ENCODE data around the gene EFCAB11.
"Not testable (repeated sequence)": the region's sequence is repeated elsewhere in the genome, so short reads cannot be mapped to it uniquely, and the experiment has no call there.

The EFCAB11 gene

DNA sequence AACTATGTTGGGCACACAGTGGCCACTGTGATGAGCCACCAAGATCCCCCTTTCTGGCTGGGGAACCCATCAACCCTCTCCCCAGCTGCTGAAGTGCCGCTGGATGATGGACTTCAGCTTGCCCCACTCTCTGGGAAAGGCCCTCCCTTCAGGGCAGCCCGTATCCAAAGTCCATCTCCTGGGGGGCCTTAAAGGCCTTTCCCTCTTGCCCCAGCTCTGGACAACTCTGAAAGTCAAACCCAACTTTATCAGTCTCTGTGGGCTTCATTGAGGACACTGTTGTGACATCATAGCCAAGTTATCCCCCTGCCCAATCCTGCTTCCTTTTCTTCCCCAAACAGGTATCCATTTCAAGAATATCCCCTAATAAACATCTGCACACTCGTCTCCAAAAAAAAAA, 61.1 kb downstream of the EFCAB11 start:
- H3K4me1 Mint-ChIP-seq (ENCODE audit: low read depth); H3K36me3 Mint-ChIP-seq (ENCODE audit: low read depth); H3K27ac Mint-ChIP-seq; intact Hi-C loops (cut with micrococcal nuclease); H3K4me3 Mint-ChIP-seq; H3K27me3 Mint-ChIP-seq: not testable (repeated sequence)
- peaks cover 19% of the 10 kb centered on the region for H3K9me3 Mint-ChIP-seq

DNA sequence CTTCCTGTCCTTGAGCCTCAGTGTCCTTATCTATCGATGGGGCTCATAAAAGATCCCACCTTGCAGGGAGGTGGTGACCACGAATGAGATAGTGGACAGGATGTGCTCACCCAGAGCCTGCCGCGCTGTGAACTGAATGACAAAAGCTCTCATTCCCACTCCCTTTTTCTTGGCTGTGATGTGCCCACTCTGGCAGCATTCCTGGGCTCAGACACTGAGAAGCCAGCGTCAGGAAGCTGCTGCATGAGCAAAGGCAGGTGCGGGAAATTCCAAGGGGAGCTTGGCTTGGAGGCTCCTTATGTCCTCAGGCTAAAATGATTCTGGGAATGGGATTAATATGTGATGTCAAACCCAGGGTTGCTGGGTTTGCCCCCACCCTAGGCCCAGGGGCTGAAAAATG, 61.6 kb downstream of the EFCAB11 start:
- Mint-ChIP-seq H3K27ac (no peak overlapping the region), H3K9me3 (peaks cover 19% of the 10 kb centered on the region), H3K36me3 (ENCODE audit: low read depth) (no peaks in the 10 kb centered on the region), H3K27me3 (no peaks in the 10 kb centered on the region), H3K4me3 (no peak overlapping the region), H3K4me1 (ENCODE audit: low read depth) (no peaks in the 10 kb centered on the region)
- intact Hi-C loops (cut with micrococcal nuclease), result no loop called here

DNA sequence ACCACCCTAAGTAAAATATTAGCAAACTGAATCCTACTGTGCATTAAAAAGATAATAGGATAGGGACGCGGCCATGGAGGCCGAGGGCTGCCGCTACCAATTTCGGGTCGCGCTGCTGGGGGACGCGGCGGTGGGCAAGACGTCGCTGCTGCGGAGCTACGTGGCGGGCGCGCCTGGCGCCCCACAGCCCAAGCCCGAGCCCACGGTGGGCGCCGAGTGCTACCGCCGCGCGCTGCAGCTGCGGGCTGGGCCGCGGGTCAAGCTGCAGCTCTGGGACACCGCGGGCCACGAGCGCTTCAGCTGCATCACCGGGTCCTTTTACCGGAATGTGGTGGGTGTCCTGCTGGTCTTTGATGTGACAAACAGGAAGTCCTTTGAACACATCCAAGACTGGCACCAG, 62.8 kb downstream of the EFCAB11 start:
- H3K4me1 Mint-ChIP-seq (ENCODE audit: low read depth); intact Hi-C loops (cut with micrococcal nuclease); H3K36me3 Mint-ChIP-seq (ENCODE audit: low read depth); H3K27me3 Mint-ChIP-seq; H3K27ac Mint-ChIP-seq; H3K4me3 Mint-ChIP-seq: not testable (repeated sequence)
- H3K9me3 Mint-ChIP-seq, result peaks cover 19% of the 10 kb centered on the region

DNA sequence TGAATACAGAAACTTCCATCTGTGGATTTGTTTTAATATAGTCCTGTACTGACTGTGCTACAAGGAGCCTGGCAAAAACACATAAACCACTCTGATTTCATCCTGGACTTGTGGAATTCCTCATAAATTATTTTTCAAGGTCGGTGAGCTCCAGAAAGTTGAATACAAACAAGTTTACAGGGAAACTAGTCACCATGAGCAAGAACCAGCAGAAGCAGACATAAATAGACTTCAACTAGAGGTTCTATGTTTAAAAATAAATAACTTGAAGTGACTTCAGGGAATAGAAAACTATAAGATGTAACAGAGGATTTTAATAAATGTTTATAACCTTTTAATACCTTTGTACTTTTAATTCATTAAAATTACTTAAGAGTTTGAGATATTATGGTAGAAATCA, 63.5 kb downstream of the EFCAB11 start:
- H3K9me3 Mint-ChIP-seq, result peaks cover 18% of the 10 kb centered on the region
- no peaks in the 10 kb centered on the region for H3K36me3 Mint-ChIP-seq (ENCODE audit: low read depth)
- no peaks in the 10 kb centered on the region for H3K27me3 Mint-ChIP-seq
- intact Hi-C loops (cut with micrococcal nuclease), result no loop called here
- no peaks in the 10 kb centered on the region for H3K4me1 Mint-ChIP-seq (ENCODE audit: low read depth)
- H3K27ac Mint-ChIP-seq, result no peak overlapping the region
- no peak overlapping the region for H3K4me3 Mint-ChIP-seq

DNA sequence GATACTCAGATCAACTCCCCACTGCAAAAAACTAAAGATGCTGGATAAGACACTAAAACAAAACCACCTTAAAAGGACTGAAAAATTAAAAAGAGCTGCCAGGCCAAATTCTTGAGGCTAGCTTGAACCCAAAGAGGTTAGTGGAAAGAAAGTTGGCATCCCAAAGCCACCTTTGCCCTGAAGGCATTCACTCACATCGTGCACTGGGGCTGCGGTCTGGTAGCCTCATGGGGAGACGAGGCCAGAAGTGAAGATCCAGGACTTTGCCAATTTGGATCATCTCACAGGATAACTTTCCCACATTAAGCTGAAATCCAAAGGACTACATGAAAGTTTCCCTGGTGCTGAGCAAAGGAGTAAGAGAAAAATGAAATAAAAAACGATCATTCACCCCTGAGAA, 63.9 kb downstream of the EFCAB11 start:
- H3K27ac Mint-ChIP-seq, result no peak overlapping the region
- intact Hi-C loops (cut with micrococcal nuclease), result no loop called here
- H3K36me3 Mint-ChIP-seq (ENCODE audit: low read depth), result no peaks in the 10 kb centered on the region
- H3K9me3 Mint-ChIP-seq, result peaks cover 14% of the 10 kb centered on the region
- no peaks in the 10 kb centered on the region for H3K27me3 Mint-ChIP-seq
- no peaks in the 10 kb centered on the region for H3K4me1 Mint-ChIP-seq (ENCODE audit: low read depth)
- no peak overlapping the region for H3K4me3 Mint-ChIP-seq

DNA sequence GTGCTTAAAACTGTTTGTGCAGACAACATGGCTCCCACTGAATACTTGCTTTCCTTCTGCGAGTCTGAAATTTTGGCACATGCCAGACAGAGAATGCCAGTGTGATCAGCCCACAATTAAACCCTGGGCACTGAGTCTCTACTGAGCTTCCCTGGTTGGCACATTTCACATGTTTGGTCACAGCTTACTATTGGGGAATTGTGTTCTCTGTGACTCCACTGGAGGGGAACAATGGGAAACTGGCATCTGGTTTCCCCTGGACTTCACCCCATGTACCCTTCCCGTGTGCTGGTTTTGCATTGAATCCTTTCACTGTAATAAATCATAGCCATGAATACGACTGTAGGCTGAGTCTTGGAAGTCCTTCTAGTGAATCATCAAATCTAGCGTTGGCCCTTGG, 64.9 kb downstream of the EFCAB11 start:
- intact Hi-C loops (cut with micrococcal nuclease), result no loop called here
- no peaks in the 10 kb centered on the region for H3K4me1 Mint-ChIP-seq (ENCODE audit: low read depth)
- no peak overlapping the region for H3K4me3 Mint-ChIP-seq
- H3K36me3 Mint-ChIP-seq (ENCODE audit: low read depth), result no peaks in the 10 kb centered on the region
- H3K27me3 Mint-ChIP-seq, result no peaks in the 10 kb centered on the region
- H3K27ac Mint-ChIP-seq, result no peak overlapping the region
- H3K9me3 Mint-ChIP-seq, result peaks cover 11% of the 10 kb centered on the region

DNA sequence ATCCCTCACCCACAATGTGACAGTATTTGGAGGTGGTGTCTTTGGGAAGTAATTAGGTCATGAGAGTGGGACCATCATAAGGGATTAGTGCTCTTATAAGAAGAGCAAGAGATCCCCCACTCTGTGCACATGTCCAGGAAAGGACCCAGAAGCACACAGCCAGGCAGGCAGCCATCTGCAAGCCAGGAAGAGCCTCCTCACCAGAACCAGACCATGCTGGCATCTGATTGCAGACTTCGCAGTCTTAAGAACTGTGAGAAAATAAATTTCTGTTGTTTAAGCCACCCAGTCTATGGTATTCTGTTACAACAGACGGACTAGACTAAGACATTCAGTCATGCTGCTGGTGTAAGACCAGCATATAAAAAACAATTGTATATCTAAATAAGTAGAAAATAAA, 69.8 kb downstream of the EFCAB11 start:
- H3K4me3 Mint-ChIP-seq, result no peak overlapping the region
- no peaks in the 10 kb centered on the region for H3K27me3 Mint-ChIP-seq
- intact Hi-C loops (cut with micrococcal nuclease), result no loop called here
- H3K9me3 Mint-ChIP-seq, result no peaks in the 10 kb centered on the region
- no peaks in the 10 kb centered on the region for H3K4me1 Mint-ChIP-seq (ENCODE audit: low read depth)
- no peak overlapping the region for H3K27ac Mint-ChIP-seq
- H3K36me3 Mint-ChIP-seq (ENCODE audit: low read depth), result no peaks in the 10 kb centered on the region

DNA sequence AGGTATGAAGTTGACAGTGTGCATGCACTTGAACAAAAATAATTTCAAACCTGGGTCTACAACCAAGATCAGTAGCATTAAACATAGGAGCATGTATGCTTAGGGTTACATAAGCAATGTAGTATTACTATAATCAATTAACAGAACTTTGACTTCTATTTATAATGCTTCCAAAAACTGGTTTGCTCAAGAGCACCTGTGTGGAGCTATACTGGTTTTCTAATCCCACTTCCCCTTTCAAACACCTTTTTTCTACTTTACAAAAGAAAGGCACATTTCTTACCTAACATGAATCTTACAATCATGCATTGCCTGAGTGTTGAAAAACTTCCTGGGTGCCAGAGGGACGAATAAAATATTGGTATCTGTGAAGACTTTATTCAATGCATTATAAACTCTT, 72.7 kb downstream of the EFCAB11 start:
- Mint-ChIP-seq H3K4me3 (no peak overlapping the region), H3K4me1 (ENCODE audit: low read depth) (peaks cover 6% of the 10 kb centered on the region), H3K36me3 (ENCODE audit: low read depth) (no peaks in the 10 kb centered on the region), H3K9me3 (no peaks in the 10 kb centered on the region), H3K27ac (no peak overlapping the region), H3K27me3 (no peaks in the 10 kb centered on the region)
- intact Hi-C loops (cut with micrococcal nuclease), result no loop called here

DNA sequence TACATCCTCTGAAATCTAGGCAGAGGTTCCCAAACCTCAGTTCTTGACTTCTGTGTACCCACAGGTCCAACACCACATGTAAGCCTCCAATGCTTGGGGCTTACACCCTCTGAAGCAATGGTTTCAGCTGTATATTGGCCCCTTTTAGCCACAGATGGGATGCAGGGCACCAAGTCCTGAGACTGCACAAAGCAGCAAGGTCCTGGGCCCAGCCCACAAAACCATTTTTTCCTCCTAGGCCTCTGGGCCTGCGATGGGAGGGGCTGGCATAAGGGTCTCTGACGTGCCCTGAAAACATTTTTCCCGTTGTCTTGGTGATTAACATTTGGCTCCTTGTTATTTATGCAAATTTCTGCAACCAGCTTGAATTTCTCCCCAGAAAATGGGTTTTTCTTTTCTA, 80.4 kb downstream of the EFCAB11 start:
- H3K4me1 Mint-ChIP-seq (ENCODE audit: low read depth); H3K27me3 Mint-ChIP-seq; H3K27ac Mint-ChIP-seq; H3K4me3 Mint-ChIP-seq; H3K36me3 Mint-ChIP-seq (ENCODE audit: low read depth); intact Hi-C loops (cut with micrococcal nuclease): not testable (repeated sequence)
- H3K9me3 Mint-ChIP-seq, result peaks cover 36% of the 10 kb centered on the region

DNA sequence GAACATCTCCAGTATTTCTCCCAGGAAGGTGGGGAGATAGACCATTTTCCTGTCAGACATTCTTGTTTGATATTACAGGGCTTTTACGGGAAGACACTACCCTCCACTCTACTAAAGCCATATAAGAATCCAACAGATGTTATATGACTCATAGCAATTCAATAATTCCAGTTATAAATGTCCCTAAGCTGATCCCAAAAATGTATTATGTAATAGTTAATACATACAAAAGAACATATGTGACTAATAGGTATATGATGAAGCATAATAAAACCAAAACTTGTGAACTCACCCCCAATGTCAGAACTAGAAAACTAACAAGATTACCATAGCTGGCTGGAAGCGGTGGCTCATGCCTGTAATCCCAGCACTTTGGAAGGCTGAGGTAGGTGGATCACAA, 84.2 kb downstream of the EFCAB11 start:
- Mint-ChIP-seq H3K27me3 (no peaks in the 10 kb centered on the region), H3K4me3 (no peak overlapping the region), H3K9me3 (peaks cover 35% of the 10 kb centered on the region), H3K27ac (no peak overlapping the region), H3K36me3 (ENCODE audit: low read depth) (no peaks in the 10 kb centered on the region), H3K4me1 (ENCODE audit: low read depth) (no peaks in the 10 kb centered on the region)
- intact Hi-C loops (cut with micrococcal nuclease), result no loop called here

DNA sequence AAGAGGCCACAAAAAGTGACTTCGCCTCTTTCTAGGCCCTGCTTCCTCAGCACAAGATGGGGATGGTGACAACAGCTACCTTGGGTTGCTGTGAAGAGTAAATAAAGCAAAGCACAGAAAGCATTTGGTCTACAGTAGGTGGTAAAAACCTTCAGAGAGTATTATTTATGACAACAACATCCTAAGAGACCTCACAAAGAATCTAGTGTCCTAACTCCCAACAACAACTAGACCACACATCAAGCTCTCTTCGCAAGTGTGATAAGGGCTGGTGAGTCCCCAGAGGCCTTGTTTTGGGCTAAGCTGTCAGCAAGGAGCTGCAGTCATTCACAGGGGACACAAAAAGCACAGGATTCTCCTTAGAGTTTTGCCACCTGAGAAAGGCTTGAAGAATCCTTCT, 84.9 kb downstream of the EFCAB11 start:
- Mint-ChIP-seq H3K36me3 (ENCODE audit: low read depth) (no peaks in the 10 kb centered on the region), H3K4me3 (no peak overlapping the region), H3K9me3 (peaks cover 28% of the 10 kb centered on the region), H3K27me3 (no peaks in the 10 kb centered on the region), H3K27ac (no peak overlapping the region), H3K4me1 (ENCODE audit: low read depth) (no peaks in the 10 kb centered on the region)
- intact Hi-C loops (cut with micrococcal nuclease), result no loop called here

DNA sequence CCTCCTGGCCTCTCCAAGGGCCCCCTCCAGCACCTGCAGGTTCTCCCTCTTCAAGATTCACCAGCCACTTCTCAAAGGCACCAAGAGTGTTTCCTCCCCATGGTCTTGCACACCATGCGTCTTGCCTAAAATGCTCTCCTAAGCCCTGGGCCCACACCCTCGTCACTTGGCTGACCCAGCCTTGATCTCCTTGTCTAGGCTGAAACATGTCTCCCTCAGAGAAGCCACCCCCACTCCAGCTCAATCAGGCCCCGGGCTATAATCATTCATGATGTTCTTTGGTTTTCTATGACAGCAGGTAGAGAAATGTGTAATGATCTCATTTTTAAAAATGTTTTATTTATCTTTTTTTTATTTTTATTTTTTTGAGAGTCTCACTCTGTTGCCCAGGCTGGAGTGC, 88.1 kb downstream of the EFCAB11 start:
- intact Hi-C loops (cut with micrococcal nuclease), result no loop called here
- Mint-ChIP-seq H3K4me3 (no peak overlapping the region), H3K4me1 (ENCODE audit: low read depth) (no peaks in the 10 kb centered on the region), H3K36me3 (ENCODE audit: low read depth) (no peaks in the 10 kb centered on the region), H3K27me3 (no peaks in the 10 kb centered on the region), H3K27ac (no peak overlapping the region), H3K9me3 (peaks cover 10% of the 10 kb centered on the region)

DNA sequence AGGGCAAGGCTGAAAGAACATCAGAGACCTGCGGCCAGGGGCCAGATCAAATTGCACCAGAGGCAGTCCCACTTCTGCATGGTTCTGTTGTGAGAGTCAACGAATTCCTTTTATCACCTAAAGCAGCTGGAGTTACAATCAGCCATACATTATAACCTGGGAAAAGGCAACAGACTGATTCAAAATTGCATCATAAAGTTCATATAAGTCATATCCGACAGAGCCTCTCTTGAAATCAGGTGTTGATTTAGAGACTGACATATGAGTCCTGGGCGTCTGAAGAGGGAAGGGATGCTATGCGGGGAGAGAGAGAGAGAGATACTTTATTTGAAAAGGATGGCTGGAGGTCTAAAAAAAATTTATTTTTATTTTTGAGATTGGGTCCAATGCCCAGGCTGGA, 89.4 kb downstream of the EFCAB11 start:
- Mint-ChIP-seq H3K27me3 (no peaks in the 10 kb centered on the region), H3K4me3 (no peak overlapping the region), H3K9me3 (peaks cover 10% of the 10 kb centered on the region), H3K36me3 (ENCODE audit: low read depth) (no peaks in the 10 kb centered on the region), H3K27ac (no peak overlapping the region), H3K4me1 (ENCODE audit: low read depth) (no peaks in the 10 kb centered on the region)
- intact Hi-C loops (cut with micrococcal nuclease), result no loop called here

DNA sequence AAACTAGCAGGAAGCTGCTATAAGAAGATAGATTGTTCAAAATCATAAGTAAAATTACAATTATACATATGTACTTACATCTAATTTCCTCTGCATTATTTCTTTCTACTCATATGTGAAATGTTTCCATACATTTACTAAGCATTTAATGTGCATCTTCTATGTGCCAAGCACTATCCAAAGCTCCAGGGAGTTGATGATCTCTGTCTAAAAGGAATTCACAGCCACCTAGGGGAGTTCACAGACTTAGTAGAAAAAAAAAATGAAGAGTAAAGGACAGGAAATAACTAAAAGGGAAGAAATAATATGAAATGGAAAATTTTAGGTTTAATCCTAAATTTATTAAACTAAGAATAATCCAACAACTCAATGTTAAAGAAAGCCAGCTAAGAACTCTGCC, 91.7 kb downstream of the EFCAB11 start:
- Mint-ChIP-seq H3K36me3 (ENCODE audit: low read depth) (no peaks in the 10 kb centered on the region), H3K4me1 (ENCODE audit: low read depth) (no peaks in the 10 kb centered on the region), H3K4me3 (no peak overlapping the region), H3K27me3 (no peaks in the 10 kb centered on the region), H3K27ac (no peak overlapping the region), H3K9me3 (peaks cover 6% of the 10 kb centered on the region)
- intact Hi-C loops (cut with micrococcal nuclease), result no loop called here

DNA sequence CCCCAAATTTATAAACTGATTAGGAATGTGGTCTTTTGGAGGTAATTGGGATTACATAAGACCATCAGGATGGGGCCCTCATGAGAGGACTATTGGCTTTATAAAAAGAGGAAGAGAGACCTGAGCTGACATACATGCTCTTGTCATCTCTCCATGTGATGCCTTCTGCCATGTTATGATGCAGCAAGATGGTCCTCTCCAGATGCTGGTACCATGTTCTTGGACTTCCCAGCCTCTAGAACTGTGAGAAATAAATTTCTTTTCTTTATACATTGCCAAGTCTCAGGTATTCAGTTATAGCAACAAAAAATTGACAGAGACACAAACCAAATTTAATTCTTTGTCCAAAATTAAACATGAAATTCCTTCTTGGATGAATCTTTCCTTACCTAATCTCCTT, 92.9 kb downstream of the EFCAB11 start:
- H3K27me3 Mint-ChIP-seq, result no peaks in the 10 kb centered on the region
- no peaks in the 10 kb centered on the region for H3K9me3 Mint-ChIP-seq
- intact Hi-C loops (cut with micrococcal nuclease), result no loop called here
- no peak overlapping the region for H3K27ac Mint-ChIP-seq
- H3K4me3 Mint-ChIP-seq, result no peak overlapping the region
- H3K4me1 Mint-ChIP-seq (ENCODE audit: low read depth), result no peaks in the 10 kb centered on the region
- no peaks in the 10 kb centered on the region for H3K36me3 Mint-ChIP-seq (ENCODE audit: low read depth)

DNA sequence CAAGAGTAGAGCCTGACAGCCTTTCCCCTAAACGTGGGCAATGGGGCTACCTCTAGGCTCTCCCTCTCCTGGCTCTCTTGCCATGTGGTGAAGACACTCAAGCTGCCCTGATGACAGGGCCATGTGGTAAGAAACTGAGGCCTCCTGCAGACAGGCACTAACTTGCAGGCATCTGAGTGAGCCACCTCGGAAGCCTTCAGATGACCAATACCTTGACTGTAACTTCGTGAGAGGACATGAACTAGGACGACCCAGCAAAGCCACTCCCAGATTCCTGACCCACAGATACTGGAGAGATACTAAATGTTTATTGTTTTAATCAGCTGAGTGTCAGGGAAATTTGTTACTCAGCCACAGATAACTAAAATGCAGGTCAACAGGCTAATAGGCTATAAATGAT, 96.4 kb downstream of the EFCAB11 start:
- intact Hi-C loops (cut with micrococcal nuclease), result no loop called here
- Mint-ChIP-seq H3K4me3 (no peak overlapping the region), H3K4me1 (ENCODE audit: low read depth) (no peaks in the 10 kb centered on the region)

More for the DNA sequence above, 96.4 kb downstream of the EFCAB11 start:
- Mint-ChIP-seq H3K9me3 (no peaks in the 10 kb centered on the region), H3K36me3 (ENCODE audit: low read depth) (no peaks in the 10 kb centered on the region), H3K27me3 (no peaks in the 10 kb centered on the region), H3K27ac (no peak overlapping the region)
